ENCODE measurements around the gene KDM6A.
"Not testable (repeated sequence)": the region's sequence is repeated elsewhere in the genome, so short reads cannot be mapped to it uniquely, and the experiment has no call there.

Gene KDM6A

GRCh38 chrX:44947995-44948394 lies 75.0 kb downstream of the KDM6A start:
- H3K27ac ChIP-seq = no peak overlapping the region
- TF ChIP-seq CTCF (IDR thresholded peaks at IDR 0.05) (no peak), ZFX (IDR thresholded peaks at IDR 0.05; ENCODE audit: borderline replicate concordance) (no peak)

- no peak overlapping the region for H3K27ac ChIP-seq
- no peak for TF ChIP-seq CTCF (IDR thresholded peaks at IDR 0.05)
- TF ChIP-seq ZFX (IDR thresholded peaks at IDR 0.05; ENCODE audit: borderline replicate concordance) = no peak
Measured at GRCh38 chrX:44948406-44948805, 75.4 kb downstream of the KDM6A start.

GRCh38 chrX:44949125-44949524 lies 76.1 kb downstream of the KDM6A start:
- H3K27ac ChIP-seq = no peak overlapping the region
- no peak for TF ChIP-seq CTCF (IDR thresholded peaks at IDR 0.05)

- not testable (repeated sequence) for H3K27ac ChIP-seq
Measured at GRCh38 chrX:44950471-44951366, 77.7 kb downstream of the KDM6A start.

GRCh38 chrX:44951572-44952067 lies 78.6 kb downstream of the KDM6A start:
- TF ChIP-seq CTCF (IDR thresholded peaks at IDR 0.05) (no peak), ZFX (IDR thresholded peaks at IDR 0.05; ENCODE audit: borderline replicate concordance) (no peak)
- H3K27ac ChIP-seq = no peak overlapping the region

GRCh38 chrX:44952329-44953027 lies 79.5 kb downstream of the KDM6A start:
- no peak for TF ChIP-seq CTCF (IDR thresholded peaks at IDR 0.05)
- no peak for TF ChIP-seq ZFX (IDR thresholded peaks at IDR 0.05; ENCODE audit: borderline replicate concordance)
- no peak overlapping the region for H3K27ac ChIP-seq

- no peak overlapping the region for H3K27ac ChIP-seq
- TF ChIP-seq CTCF (IDR thresholded peaks at IDR 0.05) (no peak), ZFX (IDR thresholded peaks at IDR 0.05; ENCODE audit: borderline replicate concordance) (no peak)
Measured at GRCh38 chrX:44953734-44954502, 80.9 kb downstream of the KDM6A start.

All from 22Rv1 (cell line).